Bronchial epithelial cell (primary cell): ENCODE measurements around the gene DUSP14. TPM values are rescaled to one million over a fixed set of nuclear protein-coding genes. Genes with fewer than 3 reads are reported as not detected.
A peak's percentile ranks its signal among the peaks of the same experiment; 100 is the strongest.

Experiments used
- DNase-seq: peaks from one replicate; pipeline ENCODE4 v3.0.0-alpha.2; 2010; ENCODE audit warnings: low read depth
- FAIRE-seq: peaks from 2 replicates; lab custom pipeline; 2011; peaks lifted over from hg19 to GRCh38; lab: Jason Lieb, UNC
- H3K27me3 ChIP-seq: 2 replicates; pipeline ENCODE4 v1.5.1; 2011; ENCODE audit warnings: low read length; ENCODE audit not compliant: control insufficient read depth, insufficient read depth
- H3K36me3 ChIP-seq: 2 replicates; pipeline ENCODE4 v1.5.1; 2011; ENCODE audit warnings: low read length; ENCODE audit not compliant: control insufficient read depth, insufficient read depth
- H3K4me3 ChIP-seq: 2 replicates; pipeline ENCODE4 v1.5.1; 2011; ENCODE audit warnings: mild to moderate bottlenecking, low read depth, low read length, control low read depth
- total RNA-seq: library from RNA; depleted of rRNA; stranded (reverse); fragments of >200 nt; gene quantifications from 2 replicates; pipeline ENCODE4 v1.2.1, GENCODE V29; 2014
- TF ChIP-seq, protein P1 (sequence below): IDR thresholded peaks from 2 replicates; pipeline ENCODE4 v1.5.1; 2011; ENCODE audit warnings: mild to moderate bottlenecking, moderate library complexity, low read length, control low read depth, inconsistent platforms; ENCODE audit not compliant: insufficient read depth, severe bottlenecking

The DUSP14 gene
- total RNA-seq, 1 donor from 2014 or later = 68.4 TPM

DNA sequence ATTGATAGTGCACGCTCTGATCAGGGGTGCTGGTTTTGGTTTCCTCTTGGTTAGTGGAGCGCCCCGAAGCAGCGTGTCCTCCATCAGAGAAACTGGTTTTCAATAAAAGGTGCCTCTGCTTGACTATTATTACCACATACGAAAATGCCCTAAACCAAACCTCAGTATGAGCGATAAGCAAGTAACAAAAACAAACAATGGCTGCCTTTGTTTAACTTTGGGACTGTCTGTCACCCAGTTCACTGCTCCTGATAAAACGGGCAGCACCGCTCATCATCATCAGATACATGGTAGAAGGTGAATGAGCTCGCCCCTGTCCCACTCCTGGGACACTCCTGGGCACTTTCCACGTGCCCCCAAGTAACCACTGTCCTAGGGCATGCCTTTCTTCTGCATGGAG, 24.0 kb downstream of the DUSP14 start:
- TF ChIP-seq, protein P1, sequence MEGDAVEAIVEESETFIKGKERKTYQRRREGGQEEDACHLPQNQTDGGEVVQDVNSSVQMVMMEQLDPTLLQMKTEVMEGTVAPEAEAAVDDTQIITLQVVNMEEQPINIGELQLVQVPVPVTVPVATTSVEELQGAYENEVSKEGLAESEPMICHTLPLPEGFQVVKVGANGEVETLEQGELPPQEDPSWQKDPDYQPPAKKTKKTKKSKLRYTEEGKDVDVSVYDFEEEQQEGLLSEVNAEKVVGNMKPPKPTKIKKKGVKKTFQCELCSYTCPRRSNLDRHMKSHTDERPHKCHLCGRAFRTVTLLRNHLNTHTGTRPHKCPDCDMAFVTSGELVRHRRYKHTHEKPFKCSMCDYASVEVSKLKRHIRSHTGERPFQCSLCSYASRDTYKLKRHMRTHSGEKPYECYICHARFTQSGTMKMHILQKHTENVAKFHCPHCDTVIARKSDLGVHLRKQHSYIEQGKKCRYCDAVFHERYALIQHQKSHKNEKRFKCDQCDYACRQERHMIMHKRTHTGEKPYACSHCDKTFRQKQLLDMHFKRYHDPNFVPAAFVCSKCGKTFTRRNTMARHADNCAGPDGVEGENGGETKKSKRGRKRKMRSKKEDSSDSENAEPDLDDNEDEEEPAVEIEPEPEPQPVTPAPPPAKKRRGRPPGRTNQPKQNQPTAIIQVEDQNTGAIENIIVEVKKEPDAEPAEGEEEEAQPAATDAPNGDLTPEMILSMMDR = no peak
- Histone ChIP-seq H3K36me3 (peaks cover 16% of the 10 kb centered on the region), H3K4me3 (no peak overlapping the region), H3K27me3 (no peaks in the 10 kb centered on the region)
- no peak for DNase-seq
- no peak for FAIRE-seq

DNA sequence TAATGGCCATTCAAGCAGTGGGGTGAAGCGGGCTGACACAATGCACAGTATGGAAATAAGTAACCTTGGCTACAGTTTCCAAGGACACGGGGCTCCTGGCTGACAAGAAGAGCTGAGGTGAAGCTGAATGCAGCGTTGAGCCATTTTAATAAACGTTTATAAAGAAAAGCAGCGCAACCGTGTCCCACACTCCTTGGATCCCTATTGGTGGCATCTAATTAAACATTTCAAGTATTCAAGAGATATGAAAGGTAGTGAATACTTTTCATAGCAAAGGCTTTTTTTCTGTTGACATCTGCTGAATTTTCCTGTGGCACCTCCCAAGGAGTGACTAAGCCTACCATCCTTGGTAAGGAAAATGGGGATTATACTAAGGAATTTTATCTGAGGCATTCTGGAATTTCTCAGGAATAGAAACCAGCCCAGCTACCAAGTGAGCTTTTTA, 26.5 kb downstream of the DUSP14 start:
- no peak for FAIRE-seq
- no peak overlapping the region for H3K4me3 ChIP-seq
- DNase-seq = peak; percentile 24
- TF ChIP-seq, protein P1 = no peak
- H3K36me3 ChIP-seq = peaks cover 11% of the 10 kb centered on the region
- no peaks in the 10 kb centered on the region for H3K27me3 ChIP-seq

DNA sequence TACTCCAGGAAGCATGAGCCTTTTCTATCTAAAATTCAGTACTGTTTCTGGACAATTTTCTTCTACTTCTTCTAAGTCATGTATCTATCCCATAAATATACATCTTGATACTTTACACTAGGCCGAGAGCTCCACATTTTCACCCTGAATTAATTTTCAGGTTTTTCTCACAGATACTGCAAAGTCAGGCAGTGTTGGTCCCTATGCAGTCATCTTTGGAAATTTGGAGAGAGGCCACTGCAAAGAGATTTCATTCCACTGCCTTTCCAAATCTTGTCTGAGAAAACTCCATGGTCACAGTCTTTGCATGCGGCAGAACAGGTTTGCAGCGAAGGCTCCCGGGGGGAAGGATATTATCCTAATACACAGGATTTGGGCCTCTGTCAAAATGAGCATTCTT, 28.2 kb downstream of the DUSP14 start:
- no peak overlapping the region for H3K4me3 ChIP-seq
- no peaks in the 10 kb centered on the region for H3K27me3 ChIP-seq
- TF ChIP-seq, protein P1 = no peak
- no peak for FAIRE-seq
- peaks cover 5% of the 10 kb centered on the region for H3K36me3 ChIP-seq
- no peak for DNase-seq

DNA sequence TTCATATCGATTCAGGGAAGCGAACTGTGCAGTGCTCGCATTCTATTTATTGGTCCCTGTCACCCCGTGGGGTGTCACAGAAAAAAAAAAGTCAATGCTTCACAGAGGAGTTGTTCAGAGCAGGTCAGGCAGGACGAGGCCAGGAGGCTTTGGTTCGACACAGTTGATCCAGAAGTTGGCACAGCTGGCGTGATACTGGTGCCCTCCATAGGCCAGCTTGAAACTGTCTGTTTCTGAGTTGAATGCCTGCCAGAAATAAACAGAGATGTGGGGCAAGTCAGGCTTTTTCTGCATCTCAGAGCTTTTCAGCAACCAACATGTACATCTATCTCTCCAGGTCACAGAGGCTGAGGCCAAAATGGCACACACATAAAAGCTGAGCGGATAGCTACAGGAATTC, 29.1 kb downstream of the DUSP14 start:
- Histone ChIP-seq H3K27me3 (no peaks in the 10 kb centered on the region), H3K4me3 (no peak overlapping the region), H3K36me3 (peaks cover 5% of the 10 kb centered on the region)
- TF ChIP-seq, protein P1 = no peak
- DNase-seq (no peak), FAIRE-seq (no peak)

DNA sequence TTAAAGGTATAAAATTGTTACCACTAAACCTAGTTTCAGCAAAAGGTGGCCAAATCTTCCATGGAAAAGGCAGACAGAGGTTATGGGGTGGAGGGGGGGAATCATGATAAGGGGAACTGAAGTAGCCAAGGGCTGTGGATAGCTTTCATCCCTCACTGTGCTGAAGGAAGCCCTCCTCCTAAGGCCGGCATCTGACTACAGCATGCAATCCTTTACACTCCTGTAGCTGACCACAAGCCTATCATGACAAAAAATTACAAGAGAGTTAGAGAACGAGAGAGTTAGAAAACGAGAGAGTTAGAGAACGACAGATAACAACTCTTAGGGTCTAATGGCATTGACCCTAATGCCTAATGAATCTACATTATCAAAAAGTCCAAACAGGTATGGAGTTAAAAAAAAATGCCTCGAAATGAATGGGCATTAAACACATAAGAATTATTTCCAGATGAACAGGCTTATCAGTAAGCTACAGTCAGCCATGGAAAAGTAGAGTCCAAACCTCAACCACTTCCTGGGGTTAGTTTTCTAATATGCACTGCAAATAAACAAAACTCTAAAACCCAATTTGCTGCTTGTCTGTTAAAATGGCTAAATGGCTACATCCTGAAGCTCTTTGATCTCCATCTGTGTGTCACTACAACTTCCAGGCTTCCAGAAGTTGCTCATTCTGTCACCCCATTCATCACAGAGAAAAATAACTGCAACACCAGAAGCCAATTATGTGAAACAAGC, 29.7 kb downstream of the DUSP14 start:
- Histone ChIP-seq H3K36me3 (peaks cover 4% of the 10 kb centered on the region), H3K27me3 (no peaks in the 10 kb centered on the region), H3K4me3 (no peak overlapping the region)
- DNase-seq (no peak), FAIRE-seq (no peak)
- TF ChIP-seq, protein P1 = no peak
